Limb (tissue), 2 donors: ENCODE measurements around the gene PALD1.

Experiments
- DNase-seq, 2 donors: peaks; one replicate each; pipeline ENCODE4 v3.0.0-alpha.2; 2016; ENCODE audit errors: extremely low spot score in 2 of 2

Gene PALD1

GRCh38 chr10:70478191-70479164 is at the start of gene PALD1:
Gene PALD1 (plus strand): TSS chr10:70478767. CDS start chr10:70525952, 47,185 bp downstream.
- peak; percentile 78 to 88 for DNase-seq

DNA sequence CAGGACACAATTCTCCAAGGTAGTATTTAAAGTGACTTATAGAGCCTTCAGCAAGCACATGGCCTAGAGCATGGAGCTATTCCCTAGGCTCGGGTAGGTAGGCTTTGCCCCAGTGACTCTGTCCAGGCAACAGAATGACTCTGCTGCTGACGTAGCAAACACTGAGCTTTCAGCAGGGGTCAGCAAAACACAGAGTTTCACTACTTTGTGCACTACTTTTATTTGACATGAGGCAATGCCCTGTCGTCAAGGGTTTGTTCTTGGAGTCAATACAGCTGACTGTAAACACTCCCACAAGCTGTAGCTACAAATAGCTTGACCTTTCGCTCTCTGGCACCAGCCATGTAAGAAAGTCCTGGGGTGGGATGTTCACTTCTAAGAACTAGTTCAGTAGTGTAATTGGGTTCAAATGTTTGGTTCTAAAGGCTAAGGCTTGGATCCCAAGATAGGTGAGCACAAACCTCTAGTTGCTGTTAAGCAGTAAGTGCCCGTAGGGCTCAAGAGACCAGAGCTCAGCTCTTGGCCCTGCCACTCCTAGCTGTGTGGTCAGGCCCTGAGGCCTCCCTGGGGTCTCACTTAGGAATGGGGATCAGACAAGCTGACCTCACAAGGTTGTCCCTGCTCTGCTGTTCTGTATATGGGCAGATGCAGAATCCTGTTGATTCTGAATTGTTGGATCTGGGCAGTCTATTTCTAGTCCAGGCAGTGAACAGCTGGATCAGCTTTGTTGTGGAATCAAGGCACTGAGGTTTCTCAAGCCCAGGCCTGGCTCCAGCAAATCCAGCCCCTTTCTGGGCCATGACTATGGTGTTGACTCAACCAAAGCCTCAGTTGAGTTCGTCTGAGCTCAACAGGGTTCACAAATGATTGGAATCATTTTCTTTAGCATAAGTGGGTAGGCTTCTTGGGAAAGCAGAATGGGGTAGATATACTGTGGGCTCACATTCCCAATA is 47.8 kb upstream of the PALD1 start:
- peak in 1 of 2 donors; percentile 40 for DNase-seq

GRCh38 chr10:70432101-70432500 is 46.5 kb upstream of the PALD1 start:
- DNase-seq: no peak

GRCh38 chr10:70432561-70433263 is 45.9 kb upstream of the PALD1 start:
- DNase-seq: no peak

- no peak for DNase-seq
Measured at GRCh38 chr10:70433581-70434280, 44.8 kb upstream of the PALD1 start.

DNA sequence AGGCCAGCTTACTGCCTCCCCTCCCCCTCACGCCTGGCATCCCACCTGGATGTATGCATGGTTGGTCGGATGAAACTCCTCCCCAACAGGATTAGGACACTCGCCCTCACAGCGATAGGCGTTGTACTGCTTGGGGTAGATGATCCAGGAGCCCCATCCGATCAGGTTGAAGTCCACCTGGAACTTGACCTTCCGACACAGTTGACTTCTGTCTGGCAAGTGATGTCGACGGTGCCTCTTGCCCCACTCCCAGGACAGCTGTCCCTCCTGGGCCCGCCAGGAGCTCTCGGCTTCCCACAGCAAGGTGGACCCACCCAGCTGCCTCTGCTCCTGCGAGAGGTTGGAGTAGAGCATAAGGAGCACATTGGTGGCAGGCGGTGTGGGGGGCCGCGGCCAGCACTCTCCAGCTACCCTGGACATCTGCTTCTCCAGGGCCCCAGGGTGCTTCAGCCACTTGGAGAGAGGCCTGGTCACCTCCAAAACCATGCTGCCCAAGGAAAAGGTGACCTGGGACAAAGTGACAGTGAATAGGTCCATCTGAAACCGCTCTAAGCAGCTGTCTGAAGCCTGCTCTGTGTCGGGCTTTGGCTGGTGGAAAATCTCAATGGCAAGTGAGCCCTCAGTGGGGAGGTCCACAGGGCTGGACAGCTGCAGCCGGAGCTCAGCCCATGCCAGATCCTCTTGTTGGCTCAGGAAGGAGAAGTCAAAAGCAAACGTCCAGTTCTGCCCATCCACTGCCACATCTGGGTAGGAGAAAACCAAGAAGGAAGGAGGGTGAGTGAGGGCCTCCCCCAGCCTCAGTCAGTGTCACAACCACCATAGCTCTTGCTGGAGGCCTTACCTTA is 43.1 kb upstream of the PALD1 start:
- no peak for DNase-seq

DNA sequence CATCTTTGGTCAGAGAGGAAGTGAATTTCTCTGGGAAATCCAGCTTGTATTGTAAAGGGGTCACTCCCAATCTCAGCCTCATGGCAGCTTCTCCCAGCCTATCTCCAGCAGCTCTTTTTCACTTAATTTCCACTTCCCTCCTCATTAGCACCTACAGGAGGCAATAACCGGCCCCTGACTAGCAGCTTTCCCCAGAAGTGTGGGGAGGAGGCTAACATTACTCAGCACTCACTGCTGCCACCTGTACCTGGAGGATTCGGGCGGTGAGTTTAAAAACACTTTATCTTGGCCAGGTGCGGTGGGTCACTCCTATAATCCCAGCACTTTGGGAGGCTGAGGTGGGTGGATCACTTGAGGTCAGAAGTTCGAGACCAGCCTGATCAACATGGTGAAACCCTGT is 40.8 kb upstream of the PALD1 start:
- DNase-seq: no peak

GRCh38 chr10:70440296-70441160 is 38.0 kb upstream of the PALD1 start:
- DNase-seq: peak in 1 of 2 donors; percentile 40

DNA sequence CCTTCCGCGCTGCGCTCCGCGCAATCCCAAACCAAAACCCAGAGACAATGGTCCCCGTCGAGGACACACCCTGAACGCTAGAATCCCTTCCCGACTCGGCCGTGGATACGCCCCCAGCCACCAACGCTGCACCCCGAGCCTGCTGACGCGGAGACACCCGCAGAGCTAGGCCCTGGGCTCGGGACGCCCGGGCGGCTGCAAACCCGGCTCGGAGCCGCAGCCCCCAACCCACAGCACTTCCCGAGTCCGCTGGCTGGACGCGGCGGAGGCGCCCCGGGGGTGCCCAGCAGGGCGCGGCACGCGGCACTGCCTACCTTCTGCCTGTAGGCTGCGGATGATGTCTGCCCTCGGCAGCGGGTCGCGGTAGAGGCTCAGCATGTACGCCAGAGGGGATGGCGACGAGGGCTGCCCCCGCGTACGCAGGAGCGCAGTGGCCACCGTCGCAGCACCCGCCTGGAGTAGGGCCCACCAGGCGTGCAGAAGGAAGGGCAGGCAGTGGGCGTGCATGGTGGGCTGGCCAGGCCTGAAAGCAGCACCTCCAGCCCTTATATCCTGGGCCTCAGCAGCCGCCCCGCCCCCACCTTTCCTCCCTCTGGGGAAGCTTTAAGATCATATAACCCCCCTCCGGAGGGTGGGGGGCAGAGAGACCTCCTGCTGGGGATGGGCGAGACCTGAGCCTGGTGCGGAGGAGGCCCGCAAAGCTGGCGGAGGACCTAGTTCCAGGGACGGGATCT is 37.2 kb upstream of the PALD1 start, which contains the start of gene NODAL:
TSS of gene NODAL (minus strand) at position 521 of the 734 bp plus-strand sequence. CDS start at position 507, 14 bp downstream.
- DNase-seq: peak in 1 of 2 donors; percentile 44

DNA sequence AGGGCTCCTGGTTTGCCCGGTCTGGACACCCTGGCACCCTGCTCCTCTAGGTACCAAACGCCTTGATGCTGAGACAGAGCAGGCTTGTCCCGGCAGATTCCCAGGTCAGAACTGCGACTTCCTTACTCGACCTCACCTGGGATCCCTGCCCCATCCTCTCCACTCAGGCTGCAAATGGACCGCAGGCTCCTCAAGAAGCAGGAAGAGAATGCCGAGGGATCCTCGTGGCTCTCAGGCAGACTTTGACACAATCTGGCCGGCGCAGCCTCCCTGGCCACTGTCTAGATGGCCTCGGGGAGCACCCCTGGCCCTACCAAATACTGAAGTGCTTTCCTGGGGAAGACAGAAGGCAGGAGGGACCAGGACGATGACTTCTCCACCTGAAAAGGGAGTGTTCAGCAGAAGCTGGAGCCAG is 36.7 kb upstream of the PALD1 start:
- no peak for DNase-seq

- DNase-seq: no peak
Measured at GRCh38 chr10:70442332-70442988, 36.1 kb upstream of the PALD1 start.

GRCh38 chr10:70444744-70445143 is 33.8 kb upstream of the PALD1 start:
- DNase-seq: no peak

DNA sequence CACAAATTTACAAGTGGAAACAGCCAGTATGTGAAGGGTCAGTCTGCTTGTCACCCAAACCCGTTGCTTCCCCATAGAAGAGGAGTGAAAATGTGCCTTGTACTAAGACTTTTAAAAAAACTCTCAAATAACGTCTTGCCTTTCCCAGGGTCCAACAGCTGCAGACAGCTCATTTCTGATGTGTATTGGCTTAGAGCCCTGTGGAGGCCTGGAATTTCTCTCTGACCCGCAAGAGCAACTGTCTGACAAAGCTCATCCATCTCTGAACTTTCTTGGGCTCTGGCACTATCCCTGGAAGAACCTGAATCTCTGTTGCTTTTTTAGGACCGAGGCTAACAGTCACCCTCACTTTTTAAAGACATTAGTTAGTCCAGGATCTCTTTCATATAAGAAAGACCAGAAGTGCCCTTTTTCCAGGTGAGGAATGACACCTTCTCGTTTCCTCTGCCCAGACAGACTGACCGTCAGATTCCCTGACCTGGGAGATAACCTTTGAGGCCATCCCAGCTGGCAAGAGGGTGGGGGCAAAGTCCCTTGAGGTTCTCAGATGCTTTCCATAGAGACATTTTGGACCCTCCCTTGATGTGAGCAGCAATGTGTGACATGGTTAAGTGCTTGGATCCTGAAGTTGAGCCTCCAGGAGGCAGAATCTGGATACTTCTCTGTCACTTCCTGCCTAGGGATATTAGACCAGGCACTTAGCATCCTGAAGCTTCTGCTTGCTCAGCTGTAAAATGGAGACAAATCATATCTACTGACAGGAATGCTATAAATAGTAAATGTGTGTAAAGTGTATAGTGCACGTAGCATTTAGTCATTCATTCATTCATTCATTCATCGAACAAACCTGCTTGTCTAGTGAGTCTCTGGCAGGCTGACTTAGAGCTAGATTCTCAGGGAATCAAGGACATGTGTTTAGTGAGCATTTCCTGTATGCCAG is 32.6 kb upstream of the PALD1 start:
- DNase-seq: peak; percentile 50 to 69

GRCh38 chr10:70448236-70448635 is 30.3 kb upstream of the PALD1 start:
- DNase-seq: no peak

DNA sequence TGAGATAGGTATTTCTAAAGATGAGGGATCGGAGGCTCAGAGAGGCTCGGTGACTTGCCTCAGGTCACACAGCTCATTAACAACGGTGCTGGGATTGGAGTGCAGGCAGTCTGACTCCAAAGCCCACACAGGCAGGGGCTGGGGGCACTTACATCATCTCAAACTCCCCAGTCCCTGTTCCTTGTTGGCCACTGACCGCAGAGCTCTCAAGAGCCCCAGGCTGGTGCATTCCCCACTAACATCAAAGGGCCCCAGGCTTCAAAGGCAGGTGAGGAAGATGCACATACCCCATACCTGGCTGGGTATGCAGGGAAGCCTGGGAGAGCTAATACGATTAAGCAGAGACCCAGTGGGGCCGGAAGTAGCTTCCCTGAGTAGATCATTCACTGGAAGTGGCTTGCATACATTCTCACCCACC is 23.3 kb upstream of the PALD1 start:
- no peak for DNase-seq

DNA sequence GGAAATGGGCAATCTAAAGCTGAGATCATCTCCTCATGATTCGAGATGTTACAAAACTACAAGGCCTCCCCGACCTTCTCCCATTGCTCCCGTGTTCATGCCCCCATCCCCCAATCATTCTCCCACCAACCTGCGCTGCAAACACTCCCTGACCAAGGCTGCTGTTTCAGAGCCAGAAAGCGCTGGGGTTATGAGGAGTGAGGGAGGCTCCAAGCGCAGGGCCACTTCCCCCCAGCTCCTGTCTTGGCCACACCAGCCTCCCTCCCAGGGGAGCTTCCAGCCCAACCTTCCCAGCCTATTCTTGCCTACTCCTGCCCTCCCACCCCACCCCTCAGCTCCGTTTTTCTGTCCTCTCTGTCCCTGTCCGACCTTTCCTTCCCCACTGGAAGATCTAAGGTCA is 22.4 kb upstream of the PALD1 start:
- no peak for DNase-seq
